A673 (cell line): Measurements from ENCODE around the gene PFN2. TPM values are rescaled to one million over a fixed set of nuclear protein-coding genes. Genes with fewer than 3 reads are reported as not detected.

ENCODE experiments used
- BruUV-seq: library from RNA; stranded (reverse); fragments of 400-500 nt; replicated peaks from 2 replicates; lab custom pipeline; 2021; lab: Mats Ljungman, UMichigan
- CTCF ChIA-PET: fragments of 300-600 bp; sonication (Branson Sonifier 250); formaldehyde crosslinking; loops from one replicate; lab custom pipeline; 2022; ENCODE audit warnings: antibody characterized with exemption; lab: Charles Lee
- POLR2A ChIA-PET: fragments of 300-600 bp; sonication (Branson Sonifier 250); formaldehyde crosslinking; loops from one replicate; lab custom pipeline; 2022; ENCODE audit warnings: antibody characterized with exemption; ENCODE audit not compliant: low non-redundant PET; lab: Charles Lee
- DNase-seq: peaks from one replicate; pipeline ENCODE4 v3.0.0-alpha.2; 2015; ENCODE audit warnings: low spot score
- H3K27ac ChIP-seq: fragments of 200-600 bp; sonication (generic); 2 replicates; pipeline ENCODE4 v1.5.1; 2016; ENCODE audit warnings: mixed run types, low read depth, mild to moderate bottlenecking, mixed read lengths, antibody characterized with exemption, low read length; ENCODE audit not compliant: poor library complexity, severe bottlenecking
- H3K27me3 ChIP-seq: fragments of 200-600 bp; sonication (generic); replicated peaks from 2 replicates; pipeline ENCODE4 v1.6.1; 2017; ENCODE audit warnings: mixed run types, low read depth, mild to moderate bottlenecking, mixed read lengths, antibody characterized with exemption, low read length; ENCODE audit not compliant: insufficient read depth, poor library complexity
- H3K36me3 ChIP-seq: fragments of 200-600 bp; sonication (generic); 2 replicates; pipeline ENCODE4 v1.6.1; 2016; ENCODE audit warnings: mixed run types, mild to moderate bottlenecking, mixed read lengths, antibody characterized with exemption, low read length; ENCODE audit not compliant: insufficient read depth, poor library complexity, severe bottlenecking
- H3K4me1 ChIP-seq: fragments of 200-600 bp; sonication (generic); 2 replicates; pipeline ENCODE4 v1.6.1; 2017; ENCODE audit warnings: mixed run types, mild to moderate bottlenecking, mixed read lengths, antibody characterized with exemption, low read length; ENCODE audit not compliant: insufficient read depth, poor library complexity, severe bottlenecking
- H3K4me3 ChIP-seq: fragments of 200-600 bp; sonication (generic); 2 replicates; pipeline ENCODE4 v1.5.1; 2016; ENCODE audit warnings: low read depth, mixed run types, mild to moderate bottlenecking, mixed read lengths, low read length; ENCODE audit not compliant: poor library complexity, severe bottlenecking
- H3K9me3 ChIP-seq: fragments of 200-600 bp; sonication (generic); 2 replicates; pipeline ENCODE4 v1.6.1; 2016; ENCODE audit warnings: mixed run types, low read depth, mild to moderate bottlenecking, mixed read lengths, antibody characterized with exemption, low read length; ENCODE audit not compliant: poor library complexity, severe bottlenecking
- EZH2 ChIP-seq: fragments of 200-600 bp; sonication (generic); IDR thresholded peaks from 2 replicates; pipeline ENCODE4 v1.6.1; 2017; ENCODE audit warnings: borderline replicate concordance, low read depth, mild to moderate bottlenecking, mixed read lengths, antibody characterized with exemption, low read length; ENCODE audit not compliant: poor library complexity, severe bottlenecking
- intact Hi-C: fragments of 100-400 bp; cut with micrococcal nuclease; formaldehyde crosslinking; loops from one replicate; pipeline ENCODE4 v1.10.0; 2022; ENCODE audit not compliant: unreplicated experiment
- total RNA-seq: library from RNA; stranded (reverse); gene quantifications from 2 replicates; pipeline ENCODE4 v1.2.3, GENCODE V29; 2021
- TF ChIP-seq, protein P1 (sequence below): fragments of 300-800, 200-600 bp; sonication (generic); conservative IDR thresholded peaks from 2 replicates; pipeline ENCODE4 v1.5.1; 2017; ENCODE audit warnings: low read depth, mild to moderate bottlenecking, antibody characterized with exemption, low read length, moderate library complexity, mixed read lengths

Gene PFN2
- total RNA-seq, 1 experiment from 2014 or later = 374 TPM

DNA sequence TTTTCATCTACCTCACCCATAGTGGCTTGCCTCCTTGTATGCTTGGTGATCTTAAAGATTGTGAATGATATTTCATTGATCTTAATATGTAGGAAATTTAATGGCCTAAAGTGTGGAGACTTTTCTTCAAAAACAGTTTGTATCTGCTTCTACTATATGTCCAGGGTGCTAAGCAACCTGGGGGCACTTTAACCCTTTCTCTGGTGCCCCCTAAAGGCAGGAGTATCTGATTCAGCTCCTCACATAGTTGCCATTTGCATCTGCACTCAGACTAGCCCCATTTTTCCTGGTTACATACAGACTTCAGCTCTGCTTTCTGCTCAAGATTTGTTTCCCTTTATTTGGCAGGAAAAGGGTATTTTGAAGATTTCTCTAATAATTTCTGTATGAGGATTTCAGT lies 5.2 kb upstream of the PFN2 start:
- intact Hi-C loops = no loop called here
- Histone ChIP-seq H3K27me3 (no peaks in the 10 kb centered on the region), H3K36me3 (no peaks in the 10 kb centered on the region), H3K4me1 (no peaks in the 10 kb centered on the region), H3K27ac (no peak overlapping the region), H3K9me3 (no peaks in the 10 kb centered on the region), H3K4me3 (no peak overlapping the region)
- POLR2A ChIA-PET = no interaction called here
- DNase-seq = no peak
- BruUV-seq = no TSS peak
- no peak for TF ChIP-seq EZH2
- TF ChIP-seq, protein P1, sequence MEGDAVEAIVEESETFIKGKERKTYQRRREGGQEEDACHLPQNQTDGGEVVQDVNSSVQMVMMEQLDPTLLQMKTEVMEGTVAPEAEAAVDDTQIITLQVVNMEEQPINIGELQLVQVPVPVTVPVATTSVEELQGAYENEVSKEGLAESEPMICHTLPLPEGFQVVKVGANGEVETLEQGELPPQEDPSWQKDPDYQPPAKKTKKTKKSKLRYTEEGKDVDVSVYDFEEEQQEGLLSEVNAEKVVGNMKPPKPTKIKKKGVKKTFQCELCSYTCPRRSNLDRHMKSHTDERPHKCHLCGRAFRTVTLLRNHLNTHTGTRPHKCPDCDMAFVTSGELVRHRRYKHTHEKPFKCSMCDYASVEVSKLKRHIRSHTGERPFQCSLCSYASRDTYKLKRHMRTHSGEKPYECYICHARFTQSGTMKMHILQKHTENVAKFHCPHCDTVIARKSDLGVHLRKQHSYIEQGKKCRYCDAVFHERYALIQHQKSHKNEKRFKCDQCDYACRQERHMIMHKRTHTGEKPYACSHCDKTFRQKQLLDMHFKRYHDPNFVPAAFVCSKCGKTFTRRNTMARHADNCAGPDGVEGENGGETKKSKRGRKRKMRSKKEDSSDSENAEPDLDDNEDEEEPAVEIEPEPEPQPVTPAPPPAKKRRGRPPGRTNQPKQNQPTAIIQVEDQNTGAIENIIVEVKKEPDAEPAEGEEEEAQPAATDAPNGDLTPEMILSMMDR = peak; percentile 40
- CTCF ChIA-PET = no interaction called here

DNA sequence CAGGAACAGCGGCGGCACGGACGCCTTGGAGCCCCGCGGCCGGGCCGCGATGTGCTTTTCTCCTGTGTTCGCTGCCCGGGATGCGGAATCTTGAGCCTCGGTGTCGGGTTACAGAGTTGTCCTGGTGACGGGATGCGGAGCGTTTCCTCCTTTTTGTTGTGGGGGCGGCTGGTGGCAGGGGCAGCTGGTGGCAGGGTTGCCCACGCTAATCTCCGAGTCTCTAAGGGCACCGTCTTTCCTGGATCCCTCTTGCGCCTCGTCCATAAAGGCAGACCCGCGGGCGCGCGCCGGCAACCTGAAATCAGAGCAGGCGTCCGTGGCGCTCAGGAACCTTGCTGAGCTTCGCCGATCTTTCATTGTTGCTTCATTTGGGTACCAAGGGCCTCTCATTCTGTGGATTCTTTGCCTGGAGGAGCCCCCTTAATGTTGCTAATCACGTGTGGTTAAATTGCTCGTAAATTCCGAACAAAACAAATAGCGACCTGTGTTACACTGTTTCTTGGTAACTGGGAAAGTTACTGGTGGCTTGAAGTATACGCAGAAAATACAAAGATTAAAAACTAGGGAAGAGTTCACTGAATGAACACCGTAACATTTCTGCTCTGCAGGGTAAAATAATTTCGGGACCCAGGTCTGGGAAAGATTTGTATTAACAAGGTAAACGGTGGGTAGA lies 844 bp upstream of the PFN2 start:
- ChIA-PET CTCF (interaction anchor here (0.7 kb wide), 1 partner anchor 34 kb away, joined by 3 read pairs; no protein-coding TSS in a partner anchor), POLR2A (no interaction called here)
- Histone ChIP-seq H3K4me1 (peaks cover 15% of the 10 kb centered on the region), H3K4me3 (peak overlapping the region; percentile 83), H3K36me3 (peaks cover 15% of the 10 kb centered on the region), H3K27me3 (no peaks in the 10 kb centered on the region), H3K27ac (peak overlapping the region; percentile 95), H3K9me3 (no peaks in the 10 kb centered on the region)
- TSS peak; percentile 62 for BruUV-seq
- TF ChIP-seq, protein P1 = no peak
- no peak for TF ChIP-seq EZH2
- peak; percentile 89 for DNase-seq
- intact Hi-C loops = no loop called here

DNA sequence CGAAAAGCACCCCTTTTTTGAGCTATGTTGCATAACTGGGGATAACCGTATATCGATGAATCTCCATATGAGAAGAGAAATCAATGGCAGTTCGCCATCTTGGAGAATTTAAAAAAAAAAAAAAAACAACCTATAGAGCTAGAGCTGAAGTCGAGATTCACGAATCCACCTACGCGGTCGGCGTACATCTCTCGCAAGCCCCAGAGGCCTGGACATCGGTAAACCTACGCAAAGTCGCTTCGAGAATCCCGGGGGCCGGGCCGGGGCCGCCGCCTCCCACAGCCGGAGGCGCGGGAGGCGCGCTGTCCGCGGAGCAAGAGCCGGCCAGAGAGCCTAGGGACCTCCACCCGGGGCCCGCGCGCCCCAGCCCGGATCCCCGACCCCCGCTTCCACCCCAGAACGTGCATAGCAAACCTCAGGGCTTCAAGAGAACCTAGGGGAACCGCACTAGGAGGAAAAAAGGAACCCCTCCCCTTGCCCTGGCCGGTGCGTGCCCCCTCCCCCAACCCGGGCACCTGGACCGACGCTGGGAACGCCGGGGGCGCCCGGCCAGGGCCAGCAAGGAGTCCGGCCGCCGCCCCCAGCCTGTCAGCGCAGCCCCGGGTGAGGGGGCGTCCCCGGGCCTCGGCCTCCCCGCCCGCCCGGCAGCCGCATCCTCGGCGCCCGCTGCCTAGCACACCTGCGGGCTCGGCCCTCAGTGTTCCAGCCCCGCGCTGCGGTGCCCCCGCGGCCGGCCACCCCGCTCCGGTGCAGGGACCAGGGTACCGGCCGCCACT lies 567 bp downstream of the PFN2 start:
- DNase-seq = peak; percentile 91
- POLR2A ChIA-PET = no interaction called here
- TF ChIP-seq, protein P1 = no peak
- Histone ChIP-seq H3K27ac (peak overlapping the region; percentile 95), H3K4me1 (peaks cover 29% of the 10 kb centered on the region), H3K4me3 (peak overlapping the region; percentile 83), H3K9me3 (no peaks in the 10 kb centered on the region), H3K36me3 (peaks cover 29% of the 10 kb centered on the region), H3K27me3 (no peaks in the 10 kb centered on the region)
- intact Hi-C loops = loop anchor here (10.0 kb wide), 1 partner anchor 525 kb away; no protein-coding TSS in a partner anchor
- TSS peak; percentile 34 for BruUV-seq
- CTCF ChIA-PET = interaction anchor here (1.0 kb wide), 1 partner anchor 214 kb away, joined by 3 read pairs; no protein-coding TSS in a partner anchor
